HG02970 (cell line): ENCODE results near the gene DIPK2A.

Experiments used
- ATAC-seq: cut with Tn5 transposase; IDR thresholded peaks from one replicate; pipeline ENCODE4 v1.9.1; 2021; ENCODE audit warnings: mild to moderate bottlenecking, moderate library complexity, moderate number of reproducible peaks; ENCODE audit not compliant: unreplicated experiment, low FRiP score

The DIPK2A gene

GRCh38 chr3:143974271-143975238 is 2.9 kb downstream of the DIPK2A start:
- no peak for ATAC-seq

- ATAC-seq = no peak
These were observed 4.0 kb downstream of the DIPK2A start for GRCh38 chr3:143975554-143976152.

- ATAC-seq = no peak
These were observed 6.0 kb downstream of the DIPK2A start for GRCh38 chr3:143977341-143978262.

GRCh38 chr3:143978263-143978631 is 6.6 kb downstream of the DIPK2A start:
- no peak for ATAC-seq

- no peak for ATAC-seq
These were observed 7.4 kb downstream of the DIPK2A start for GRCh38 chr3:143979041-143979440.

- no peak for ATAC-seq
These were observed 8.2 kb downstream of the DIPK2A start for GRCh38 chr3:143979813-143980212.

GRCh38 chr3:143988306-143988705 is 16.7 kb downstream of the DIPK2A start:
- no peak for ATAC-seq

- ATAC-seq = no peak
These were observed 17.8 kb downstream of the DIPK2A start for GRCh38 chr3:143989461-143989860.

- ATAC-seq = no peak
These were observed 20.1 kb downstream of the DIPK2A start for GRCh38 chr3:143991713-143992112.

- no peak for ATAC-seq
These were observed 26.6 kb downstream of the DIPK2A start for GRCh38 chr3:143998266-143998665.

- ATAC-seq = no peak
These were observed 31.4 kb downstream of the DIPK2A start for GRCh38 chr3:144003051-144003450.

- ATAC-seq = no peak
These were observed 38.7 kb downstream of the DIPK2A start for GRCh38 chr3:144010371-144010770.

- ATAC-seq = no peak
These were observed 39.7 kb downstream of the DIPK2A start for GRCh38 chr3:144011251-144011799.

- no peak for ATAC-seq
These were observed 43.5 kb downstream of the DIPK2A start for GRCh38 chr3:144015133-144015532.

GRCh38 chr3:144018776-144019175 is 47.2 kb downstream of the DIPK2A start:
- ATAC-seq = no peak
